SK-N-SH (cell line): ENCODE results near the gene SPON1. TPM values are rescaled to one million over a fixed set of nuclear protein-coding genes. Genes with fewer than 3 reads are reported as not detected.

Experiments
- CTCF ChIA-PET: fragments of 300-600, 350-600 bp; formaldehyde crosslinking; extraction: SDS; loops from one replicate; lab custom pipeline; 2021; lab: Yijun Ruan, JAX
- POLR2A ChIA-PET: fragments of 350-600 bp; sonication (Branson Sonifier 250); formaldehyde crosslinking; extraction: SDS; loops from one replicate; lab custom pipeline; 2020; ENCODE audit warnings: antibody characterized with exemption, inconsistent platforms; lab: Yijun Ruan, JAX
- DNase-seq: peaks from one replicate; pipeline ENCODE4 v3.0.0; 2012
- H2AFZ ChIP-seq: fragments of 200-600 bp; sonication (generic); 2 replicates; pipeline ENCODE4 v1.8.1; 2016; ENCODE audit warnings: antibody characterized with exemption, mild to moderate bottlenecking, low read depth
- H3F3A ChIP-seq: fragments of 200-600 bp; sonication (generic); replicated peaks from 2 replicates; pipeline ENCODE3; 2016; ENCODE audit warnings: antibody characterized with exemption, mild to moderate bottlenecking; ENCODE audit not compliant: insufficient read depth
- H3K27ac ChIP-seq, 2 experiments: fragments of 200-500 bp in 1 of 2; fragments of 200-600 bp in 1 of 2; sonication (Bioruptor generic) in 1 of 2; sonication (generic), shearing (Covaris generic) in 1 of 2; 2 replicates each; pipeline versions ENCODE4 v1.5.1 to v1.6.1; 2014 to 2016; ENCODE audit warnings: low read depth in 2 of 2, inconsistent platforms in 1 of 2, low read length in 1 of 2, mild to moderate bottlenecking in 1 of 2, mixed read lengths in 1 of 2
- H3K27me3 ChIP-seq: fragments of 200-600 bp; sonication (generic), shearing (Covaris generic); 2 replicates; pipeline ENCODE4 v1.6.1; 2016; ENCODE audit warnings: mixed run types; ENCODE audit not compliant: insufficient read depth
- H3K36me3 ChIP-seq, 2 experiments: fragments of 200-500 bp in 1 of 2; fragments of 200-600 bp in 1 of 2; sonication (Bioruptor generic) in 1 of 2; sonication (generic) in 1 of 2; replicated peaks in 1 of 2; 2 replicates each; pipeline versions ENCODE3 to v1.5.1; 2014 to 2016; ENCODE audit warnings: low read length in 1 of 2, mild to moderate bottlenecking in 1 of 2; ENCODE audit not compliant: insufficient read depth in 2 of 2, control insufficient read depth in 1 of 2
- H3K4me1 ChIP-seq, 2 experiments: fragments of 200-500 bp in 1 of 2; fragments of 200-600 bp in 1 of 2; sonication (Bioruptor generic) in 1 of 2; sonication (generic), shearing (Covaris generic) in 1 of 2; 2 replicates each; pipeline versions ENCODE4 v1.5.1 to v1.6.1; 2014 to 2016; ENCODE audit warnings: low read depth in 1 of 2, low read length in 1 of 2, mixed run types in 1 of 2; ENCODE audit not compliant: insufficient read depth in 2 of 2, control insufficient read depth in 1 of 2
- H3K4me2 ChIP-seq: fragments of 200-600 bp; sonication (generic), shearing (Covaris generic); 2 replicates; pipeline ENCODE4 v1.6.1; 2017; ENCODE audit warnings: mixed run types
- H3K4me3 ChIP-seq, 2 experiments: fragments of 200-500 bp in 1 of 2; fragments of 200-600 bp in 1 of 2; sonication (Bioruptor generic) in 1 of 2; sonication (generic), shearing (Covaris generic) in 1 of 2; 2 replicates each; pipeline versions ENCODE4 v1.5.1 to v1.8.1; 2014 to 2016; ENCODE audit warnings: low read depth in 2 of 2, inconsistent platforms in 1 of 2, low read length in 1 of 2, mild to moderate bottlenecking in 1 of 2, mixed read lengths in 1 of 2, moderate library complexity in 1 of 2
- H3K79me2 ChIP-seq: fragments of 200-600 bp; sonication (generic); 2 replicates; pipeline ENCODE4 v1.8.1; 2017; ENCODE audit warnings: mild to moderate bottlenecking; ENCODE audit not compliant: insufficient read depth
- H3K9ac ChIP-seq: fragments of 200-600 bp; sonication (generic); 2 replicates; pipeline ENCODE4 v1.6.1; 2017; ENCODE audit warnings: mixed run types
- H3K9me2 ChIP-seq: fragments of 200-600 bp; sonication (generic); 2 replicates; pipeline ENCODE4 v1.6.1; 2017; ENCODE audit warnings: mixed run types
- H3K9me3 ChIP-seq: fragments of 200-600 bp; sonication (generic); 2 replicates; pipeline ENCODE4 v1.6.1; 2017; ENCODE audit warnings: mixed run types, mild to moderate bottlenecking, moderate library complexity
- H4K20me1 ChIP-seq: fragments of 200-600 bp; sonication (generic); 2 replicates; pipeline ENCODE4 v1.6.1; 2017; ENCODE audit warnings: mild to moderate bottlenecking, mixed run types; ENCODE audit not compliant: insufficient read depth
- CHD2 ChIP-seq: fragments of 150-350 bp; IDR thresholded peaks from 2 replicates; pipeline ENCODE4 v1.6.1; 2018; ENCODE audit warnings: low read length; ENCODE audit not compliant: partially characterized antibody
- CTCF ChIP-seq: fragments of 200-600 bp; sonication (generic); IDR thresholded peaks from 2 replicates; pipeline ENCODE4 v1.6.1; 2017; ENCODE audit warnings: antibody characterized with exemption, mild to moderate bottlenecking, moderate library complexity
- EP300 ChIP-seq, 2 experiments: IDR thresholded peaks; 2 replicates each; pipeline versions ENCODE4 v1.4.0 to v1.6.1; 2012; ENCODE audit warnings: borderline replicate concordance in 1 of 2, low read depth in 1 of 2, low read length in 1 of 2
- FOXJ3 ChIP-seq: sonication (generic); formaldehyde crosslinking; IDR thresholded peaks from 2 replicates; pipeline ENCODE4 v1.5.1; 2020; ENCODE audit warnings: mild to moderate bottlenecking, missing genetic modification reagents
- FOXM1 ChIP-seq: IDR thresholded peaks from 2 replicates; pipeline ENCODE4 v1.4.0; 2012; ENCODE audit warnings: low read depth, mild to moderate bottlenecking
- GABPA ChIP-seq: IDR thresholded peaks from 2 replicates; pipeline ENCODE4 v1.4.0; 2012; ENCODE audit warnings: low read depth, mild to moderate bottlenecking
- JUND ChIP-seq: IDR thresholded peaks from 2 replicates; pipeline ENCODE4 v1.4.0; 2012
- MEF2A ChIP-seq: IDR thresholded peaks from 2 replicates; pipeline ENCODE4 v1.4.0; 2012; ENCODE audit warnings: low read depth, borderline replicate concordance
- MXI1 ChIP-seq: IDR thresholded peaks from 2 replicates; pipeline ENCODE4 v1.6.1; 2012; ENCODE audit warnings: mild to moderate bottlenecking, low read depth, low read length, improper control_type of control experiment
- NFIC ChIP-seq: IDR thresholded peaks from 2 replicates; pipeline ENCODE4 v1.4.0; 2012; ENCODE audit warnings: borderline replicate concordance
- NRF1 ChIP-seq: IDR thresholded peaks from 2 replicates; pipeline ENCODE4 v1.6.1; 2012; ENCODE audit warnings: low read depth, mild to moderate bottlenecking, low read length
- RAD21 ChIP-seq: IDR thresholded peaks from 2 replicates; pipeline ENCODE4 v1.6.1; 2012; ENCODE audit warnings: mild to moderate bottlenecking, low read length
- RCOR1 ChIP-seq: fragments of 150-350 bp; IDR thresholded peaks from 2 replicates; pipeline ENCODE4 v1.6.1; 2017; ENCODE audit warnings: antibody characterized with exemption, low read length
- TAF1 ChIP-seq: IDR thresholded peaks from 2 replicates; pipeline ENCODE4 v1.6.1; 2012; ENCODE audit warnings: low read depth, mild to moderate bottlenecking, low read length, moderate library complexity, borderline replicate concordance
- YY1 ChIP-seq: IDR thresholded peaks from 2 replicates; pipeline ENCODE4 v1.4.0; 2012; ENCODE audit warnings: low read depth, mild to moderate bottlenecking
- WGBS: methylation state at CpG from one replicate; pipeline ENCODE4 v1.1.6; 2017; ENCODE audit warnings: low lambda C conversion rate; 5-methylcytosine and 5-hydroxymethylcytosine counted together
- polyA plus RNA-seq, 3 experiments: library from polyadenylated mRNA; depleted of rRNA; stranded (reverse); fragments of >200 nt; gene quantifications; 2 replicates each; pipeline ENCODE4 v1.2.3, GENCODE V29; 2012
- TF ChIP-seq, protein P1 (sequence below): IDR thresholded peaks from 2 replicates; pipeline ENCODE4 v1.6.1; 2012; ENCODE audit warnings: mild to moderate bottlenecking, low read depth, low read length, moderate library complexity

SPON1 gene
- polyA plus RNA-seq, 1 of the 3 experiments (the other 2 are of a cell fraction), result not detected

DNA sequence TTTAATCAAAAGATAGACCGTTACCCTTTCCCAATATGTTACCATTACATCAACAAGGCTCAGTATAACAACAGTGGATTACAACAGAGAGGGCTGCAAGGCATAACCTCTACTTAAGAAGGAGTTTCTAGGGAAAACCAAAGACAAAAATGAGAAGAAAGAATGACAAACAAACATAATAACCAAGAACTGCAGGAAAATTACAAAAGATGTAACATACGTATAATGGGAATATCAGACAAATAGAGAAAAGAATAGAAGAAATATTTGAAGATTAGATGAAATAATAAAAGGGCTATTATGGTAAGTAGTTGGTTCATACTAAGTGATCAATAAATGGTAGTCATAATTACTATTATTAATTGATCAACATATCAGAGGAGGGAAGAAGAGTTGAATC lies 39.1 kb downstream of the SPON1 start:
- no peak for TF ChIP-seq NFIC
- no peak for TF ChIP-seq NRF1
- TF ChIP-seq, protein P1, sequence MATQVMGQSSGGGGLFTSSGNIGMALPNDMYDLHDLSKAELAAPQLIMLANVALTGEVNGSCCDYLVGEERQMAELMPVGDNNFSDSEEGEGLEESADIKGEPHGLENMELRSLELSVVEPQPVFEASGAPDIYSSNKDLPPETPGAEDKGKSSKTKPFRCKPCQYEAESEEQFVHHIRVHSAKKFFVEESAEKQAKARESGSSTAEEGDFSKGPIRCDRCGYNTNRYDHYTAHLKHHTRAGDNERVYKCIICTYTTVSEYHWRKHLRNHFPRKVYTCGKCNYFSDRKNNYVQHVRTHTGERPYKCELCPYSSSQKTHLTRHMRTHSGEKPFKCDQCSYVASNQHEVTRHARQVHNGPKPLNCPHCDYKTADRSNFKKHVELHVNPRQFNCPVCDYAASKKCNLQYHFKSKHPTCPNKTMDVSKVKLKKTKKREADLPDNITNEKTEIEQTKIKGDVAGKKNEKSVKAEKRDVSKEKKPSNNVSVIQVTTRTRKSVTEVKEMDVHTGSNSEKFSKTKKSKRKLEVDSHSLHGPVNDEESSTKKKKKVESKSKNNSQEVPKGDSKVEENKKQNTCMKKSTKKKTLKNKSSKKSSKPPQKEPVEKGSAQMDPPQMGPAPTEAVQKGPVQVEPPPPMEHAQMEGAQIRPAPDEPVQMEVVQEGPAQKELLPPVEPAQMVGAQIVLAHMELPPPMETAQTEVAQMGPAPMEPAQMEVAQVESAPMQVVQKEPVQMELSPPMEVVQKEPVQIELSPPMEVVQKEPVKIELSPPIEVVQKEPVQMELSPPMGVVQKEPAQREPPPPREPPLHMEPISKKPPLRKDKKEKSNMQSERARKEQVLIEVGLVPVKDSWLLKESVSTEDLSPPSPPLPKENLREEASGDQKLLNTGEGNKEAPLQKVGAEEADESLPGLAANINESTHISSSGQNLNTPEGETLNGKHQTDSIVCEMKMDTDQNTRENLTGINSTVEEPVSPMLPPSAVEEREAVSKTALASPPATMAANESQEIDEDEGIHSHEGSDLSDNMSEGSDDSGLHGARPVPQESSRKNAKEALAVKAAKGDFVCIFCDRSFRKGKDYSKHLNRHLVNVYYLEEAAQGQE, result no peak
- no peak for TF ChIP-seq CTCF
- no peak for TF ChIP-seq JUND
- TF ChIP-seq MXI1, result no peak
- no peak for TF ChIP-seq RCOR1
- TF ChIP-seq GABPA, result no peak
- TF ChIP-seq FOXM1, result no peak
- TF ChIP-seq RAD21, result no peak
- no peak for TF ChIP-seq CHD2
- no peak for TF ChIP-seq FOXJ3 (CRISPR knock-in tag)
- TF ChIP-seq YY1, result no peak
- TF ChIP-seq EP300 (IDR thresholded peaks at IDR 0.05; ENCODE audit: borderline replicate concordance in 1 of 2, low read depth in 1 of 2, low read length in 1 of 2), result no peak
- TF ChIP-seq TAF1, result no peak
- no peak for TF ChIP-seq MEF2A
- TF ChIP-seq, all 33 proteins: peak for 0
- no peak overlapping the region for H3K4me2 ChIP-seq
- H3F3A ChIP-seq, result no peaks in the 10 kb centered on the region
- H3K27ac ChIP-seq, result no peak overlapping the region
- no peak overlapping the region for H3K9ac ChIP-seq
- CTCF ChIA-PET, result interaction anchor here (1.5 kb wide), 1 partner anchor 31 kb away, joined by 3 read pairs; no protein-coding TSS in a partner anchor
- WGBS, result 46% methylated on average over 2 of the region's 2 CpGs
- no peaks in the 10 kb centered on the region for H3K9me3 ChIP-seq
- H4K20me1 ChIP-seq, result no peaks in the 10 kb centered on the region
- POLR2A ChIA-PET, result no interaction called here
- no peak overlapping the region for H2AFZ ChIP-seq
- no peak for DNase-seq
- no peaks in the 10 kb centered on the region for H3K9me2 ChIP-seq
- no peaks in the 10 kb centered on the region for H3K36me3 ChIP-seq
- no peak overlapping the region for H3K4me3 ChIP-seq
- no peaks in the 10 kb centered on the region for H3K79me2 ChIP-seq
- H3K27me3 ChIP-seq, result no peaks in the 10 kb centered on the region; the same call in 1 of the 2 replicates
- no peaks in the 10 kb centered on the region for H3K4me1 ChIP-seq
